Measurements from ENCODE around the gene TRPM3.
A peak's percentile ranks its signal among the peaks of the same experiment; 100 is the strongest.

The TRPM3 gene

DNA sequence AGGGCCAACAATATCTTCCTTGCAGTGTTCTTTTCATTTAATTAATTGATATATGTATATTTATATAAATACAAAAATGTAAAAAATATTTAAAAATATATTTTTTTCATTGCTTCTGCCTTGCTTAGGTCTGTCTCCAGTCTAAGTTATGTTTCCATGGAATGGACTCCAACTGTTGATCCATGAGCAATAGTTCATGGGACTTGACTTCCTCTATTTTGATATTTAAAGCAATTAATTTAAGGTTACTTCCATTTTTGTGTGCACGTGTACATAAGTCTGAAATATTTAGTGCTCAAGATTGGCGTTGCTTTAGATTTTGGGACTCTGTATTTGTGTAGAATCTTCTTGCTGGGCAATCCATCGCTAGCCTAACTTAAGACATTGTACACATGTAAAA lies 551.6 kb downstream of the TRPM3 start:
- DNase-seq: no peak

DNA sequence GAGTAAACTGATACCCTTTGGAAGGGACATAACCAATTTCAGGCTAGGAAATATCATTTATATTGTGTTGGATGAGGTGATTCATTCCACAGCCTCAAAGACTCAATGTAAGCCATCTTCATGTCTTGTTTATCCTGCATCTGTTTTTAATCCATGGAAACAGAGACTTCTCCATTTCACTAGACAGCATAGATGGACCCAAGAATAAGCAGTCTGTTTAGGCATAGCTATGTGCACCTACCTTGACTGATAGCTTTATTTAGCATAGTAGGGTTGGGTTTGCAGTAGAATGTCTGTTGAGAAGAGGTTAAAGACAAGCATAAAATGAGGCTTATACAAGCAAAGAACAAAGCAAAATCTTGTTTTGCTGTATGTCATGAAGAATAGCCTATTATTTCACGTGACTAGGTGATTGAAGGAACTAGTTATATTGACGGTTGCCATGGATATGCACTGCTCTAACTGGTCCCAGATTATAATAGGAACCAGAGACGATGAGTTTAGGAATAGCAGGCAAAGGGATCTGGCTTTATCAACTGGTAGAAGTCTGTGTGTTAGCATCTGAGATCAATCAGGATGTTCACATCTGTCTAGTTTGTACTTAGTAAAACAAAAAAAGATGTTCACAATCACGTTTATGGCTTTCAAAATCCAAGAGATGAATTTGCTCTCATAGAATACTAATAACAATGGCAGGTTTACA lies 552.2 kb downstream of the TRPM3 start:
- no peak for DNase-seq

GRCh38 chr9:70567511-70567910 lies 553.9 kb downstream of the TRPM3 start:
- no peak for DNase-seq

DNA sequence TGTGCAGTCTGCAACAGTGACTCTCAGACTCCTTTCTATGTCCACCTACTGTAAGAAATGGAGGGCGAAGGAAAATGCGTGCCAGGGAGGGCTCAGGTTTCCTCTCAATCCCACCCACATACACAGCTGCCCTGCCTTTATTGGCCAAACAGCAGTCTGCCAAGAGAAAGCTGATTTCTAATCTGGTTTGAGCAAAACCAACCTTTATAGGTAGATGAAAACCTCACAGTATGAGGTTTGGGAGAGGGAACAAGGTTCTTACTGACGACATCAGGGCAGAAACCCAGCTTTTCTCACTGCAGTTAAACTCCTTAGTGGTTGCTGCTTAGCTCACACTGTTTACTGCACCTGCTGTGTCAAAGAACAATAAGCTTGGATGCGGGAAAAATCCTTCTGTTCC lies 554.7 kb downstream of the TRPM3 start:
- no peak for DNase-seq

- no peak for DNase-seq
These were observed 555.4 kb downstream of the TRPM3 start for GRCh38 chr9:70566066-70566465.

DNA sequence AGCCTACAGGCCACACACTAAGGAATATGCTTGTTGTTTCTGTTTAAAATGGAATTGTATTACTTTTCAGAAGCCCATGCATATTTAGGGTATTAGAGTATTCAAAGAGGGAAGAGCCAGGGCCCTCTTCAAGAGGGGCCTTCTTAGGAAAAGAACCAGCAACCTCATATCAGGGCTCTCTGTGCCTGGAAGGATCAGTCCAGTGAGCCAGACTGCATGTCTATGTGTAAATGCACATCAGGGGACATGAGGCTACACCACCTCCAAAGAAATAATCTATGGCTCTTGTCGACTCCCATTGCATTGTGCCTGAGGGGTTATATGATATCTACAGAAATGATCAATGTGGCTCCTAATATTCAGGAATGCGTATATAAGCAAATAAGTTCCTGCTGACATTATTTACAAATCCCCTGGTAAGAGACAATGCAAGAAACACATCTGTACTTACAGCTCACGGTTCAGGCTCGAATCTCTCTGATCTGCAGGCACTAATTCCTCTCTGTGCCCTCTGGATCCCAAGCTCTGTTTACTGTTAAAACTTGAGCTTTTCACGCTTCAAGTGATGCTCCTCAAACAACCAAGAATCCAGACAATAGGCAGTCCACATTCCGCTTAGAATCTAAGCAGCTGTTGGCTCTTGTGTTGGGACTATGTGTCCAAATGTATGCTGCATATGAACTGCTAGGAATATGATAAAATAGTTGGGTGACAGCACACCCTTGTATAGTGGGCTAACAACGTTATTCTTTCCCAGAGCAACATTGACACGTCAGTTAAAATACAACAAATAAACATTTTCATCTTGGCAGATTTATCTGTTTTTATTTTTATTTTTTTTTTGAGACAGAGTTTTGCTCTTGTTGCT lies 556.7 kb downstream of the TRPM3 start:
- no peak for DNase-seq

GRCh38 chr9:70563431-70564204 lies 557.8 kb downstream of the TRPM3 start:
- peak; percentile 83 for DNase-seq

DNA sequence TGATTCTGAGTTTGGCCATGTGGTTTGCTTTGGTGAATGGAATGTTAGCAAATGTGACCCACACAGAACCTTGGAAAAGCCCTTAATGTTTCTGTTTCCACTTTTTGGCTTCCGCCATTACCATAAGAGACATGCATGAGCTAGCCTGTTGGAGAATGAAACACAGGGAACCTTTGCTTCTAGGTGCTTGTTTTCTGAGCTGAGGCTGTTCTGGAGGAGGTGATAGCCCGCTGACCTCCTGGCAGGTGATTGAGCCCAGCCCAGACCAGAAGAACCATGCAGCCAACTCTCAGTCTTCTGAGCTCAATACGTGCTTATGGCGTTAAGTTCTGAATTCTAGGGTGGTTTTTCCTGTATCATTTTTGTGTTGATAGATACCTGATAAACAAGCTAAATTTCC lies 558.4 kb downstream of the TRPM3 start:
- no peak for DNase-seq

GRCh38 chr9:70561786-70562395 lies 559.5 kb downstream of the TRPM3 start:
- DNase-seq: no peak

- DNase-seq: no peak
These were observed 560.3 kb downstream of the TRPM3 start for GRCh38 chr9:70561111-70561510.

GRCh38 chr9:70559102-70559501 lies 562.3 kb downstream of the TRPM3 start:
- no peak for DNase-seq

DNA sequence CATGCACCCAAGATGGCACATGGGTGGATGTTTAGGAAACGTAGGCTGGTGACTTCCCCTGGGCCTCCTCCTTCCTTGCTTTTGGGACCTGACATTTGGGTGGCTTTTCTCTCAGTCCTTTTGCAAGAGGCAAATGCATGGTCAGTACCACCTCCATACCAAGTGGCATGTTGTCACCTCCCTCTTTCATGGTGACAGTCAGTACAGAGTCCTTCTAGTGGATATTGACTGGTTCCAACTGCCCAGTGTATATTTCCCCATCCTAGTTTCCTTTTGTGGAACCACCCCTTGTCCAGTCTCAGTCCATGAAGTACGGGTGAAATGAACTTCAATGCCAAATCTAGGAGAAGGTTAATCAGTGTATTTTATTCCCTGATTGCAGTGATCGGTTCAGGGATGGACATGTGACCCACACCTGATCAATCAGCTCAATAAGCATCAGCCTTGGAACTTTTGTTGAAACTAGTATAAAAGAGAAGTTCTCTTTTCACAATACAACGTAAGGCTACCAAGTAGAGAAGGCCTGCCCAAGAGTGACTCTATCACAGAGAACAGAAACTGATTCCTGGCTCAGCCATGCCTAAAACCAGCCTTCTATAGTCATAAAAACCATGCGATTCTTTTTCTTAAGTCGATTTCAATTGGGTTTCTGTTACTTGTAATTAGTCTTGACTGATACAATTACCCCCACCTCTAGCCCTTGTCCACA lies 563.6 kb downstream of the TRPM3 start:
- no peak for DNase-seq

DNA sequence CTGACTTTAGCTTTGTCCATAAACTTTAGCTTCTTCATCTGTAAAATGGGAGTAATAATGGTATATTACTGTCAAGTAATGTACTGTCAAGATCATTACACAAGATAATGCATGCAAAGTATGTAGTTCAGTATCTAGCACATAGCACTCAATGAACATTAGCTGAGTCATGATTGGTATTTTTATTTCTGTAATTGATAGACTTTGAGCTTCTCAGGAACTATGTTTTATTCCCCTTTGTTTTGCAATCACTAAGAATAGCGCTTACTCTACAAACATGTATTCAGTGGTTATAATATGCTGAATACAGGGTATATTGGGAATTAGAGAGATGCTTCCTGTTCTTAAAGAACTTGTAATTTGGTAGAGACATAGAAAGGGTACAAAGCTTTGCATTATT lies 564.6 kb downstream of the TRPM3 start:
- peak; percentile 43 for DNase-seq

- no peak for DNase-seq
These were observed 566.5 kb downstream of the TRPM3 start for GRCh38 chr9:70554881-70555280.

DNA sequence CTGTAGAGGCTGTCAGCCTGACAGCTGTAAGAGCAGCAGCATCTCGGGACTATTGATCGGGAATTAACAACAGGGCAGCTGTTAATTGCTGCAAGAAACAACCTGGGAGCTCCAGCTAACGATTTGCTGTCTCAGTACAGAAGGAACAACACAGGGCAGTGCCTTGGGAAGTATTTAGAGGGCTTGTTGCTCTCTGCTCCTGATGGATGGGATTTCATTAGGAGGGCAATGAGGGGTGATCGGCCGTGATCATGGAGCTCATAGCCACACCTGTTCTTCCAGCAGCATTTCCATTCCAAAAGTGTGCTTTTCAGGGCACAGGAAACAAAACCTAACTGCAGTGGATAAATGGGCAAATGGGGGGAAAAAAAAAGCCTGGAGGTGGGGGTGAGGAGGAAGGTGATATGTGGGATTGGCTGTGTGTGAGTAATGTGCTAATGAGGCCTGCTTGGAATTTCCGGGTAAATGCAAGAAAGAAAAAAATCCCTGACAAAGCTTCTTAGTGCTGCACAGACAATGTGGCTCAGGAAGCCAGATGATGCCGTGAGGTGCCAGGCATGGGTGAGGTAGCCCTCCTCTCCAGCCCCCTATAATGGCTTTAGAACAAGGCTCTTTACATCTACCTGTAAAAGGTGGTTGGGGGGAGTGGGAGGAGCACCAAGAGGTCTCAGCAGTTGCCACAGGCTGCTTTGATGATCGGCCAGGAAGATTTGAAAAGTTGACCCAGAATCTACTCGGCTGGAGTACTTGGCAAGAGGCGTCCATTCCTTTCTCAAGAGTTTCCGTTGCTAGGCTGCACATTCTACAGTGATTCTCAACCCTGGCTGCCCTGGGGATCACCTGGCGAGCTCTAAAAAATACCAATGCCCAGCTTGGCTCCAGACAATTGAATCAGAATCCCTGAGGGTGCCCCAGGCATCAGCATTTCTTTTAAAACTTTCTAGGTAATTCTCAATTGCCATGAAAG lies 567.4 kb downstream of the TRPM3 start:
- peak; percentile 82 for DNase-seq

DNA sequence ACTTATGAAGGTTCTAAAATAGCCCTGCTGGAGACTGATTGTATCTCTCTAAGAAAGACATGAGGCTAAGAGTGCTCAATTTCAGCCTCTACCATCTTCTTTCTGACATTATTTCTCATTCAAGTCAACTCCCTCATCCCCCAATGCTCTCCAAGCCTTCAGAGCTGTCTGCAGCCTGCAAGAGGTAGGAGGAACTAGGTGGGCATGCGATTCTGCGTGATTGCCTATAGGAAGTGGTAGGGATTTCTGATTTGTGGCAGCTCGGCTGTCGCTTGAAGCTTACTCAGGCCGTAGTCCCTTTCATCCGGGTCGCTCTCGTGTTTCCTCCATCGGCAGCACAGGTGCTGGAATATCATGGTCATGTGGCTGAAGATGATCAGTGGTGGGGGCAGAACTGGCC lies 568.9 kb downstream of the TRPM3 start:
- no peak for DNase-seq

DNA sequence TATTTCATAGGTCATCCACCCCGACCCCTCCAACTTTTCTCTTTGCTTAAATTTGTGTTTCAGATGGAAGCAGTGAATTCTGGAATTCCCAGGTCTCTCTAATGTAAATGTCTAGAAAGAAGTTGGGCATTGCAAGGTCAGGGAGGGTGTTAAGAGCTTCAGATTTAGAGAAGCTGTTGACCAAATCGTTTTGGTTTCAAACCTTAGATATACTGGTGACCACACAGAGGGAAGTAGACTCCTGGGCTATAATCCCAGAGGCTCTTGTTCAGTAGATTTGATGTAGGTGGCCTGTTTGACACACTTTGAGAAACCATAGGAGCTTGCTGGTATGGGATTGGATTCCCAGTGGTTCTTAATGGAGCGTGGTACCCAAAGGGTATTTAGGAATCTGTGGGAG lies 569.6 kb downstream of the TRPM3 start:
- no peak for DNase-seq

DNA sequence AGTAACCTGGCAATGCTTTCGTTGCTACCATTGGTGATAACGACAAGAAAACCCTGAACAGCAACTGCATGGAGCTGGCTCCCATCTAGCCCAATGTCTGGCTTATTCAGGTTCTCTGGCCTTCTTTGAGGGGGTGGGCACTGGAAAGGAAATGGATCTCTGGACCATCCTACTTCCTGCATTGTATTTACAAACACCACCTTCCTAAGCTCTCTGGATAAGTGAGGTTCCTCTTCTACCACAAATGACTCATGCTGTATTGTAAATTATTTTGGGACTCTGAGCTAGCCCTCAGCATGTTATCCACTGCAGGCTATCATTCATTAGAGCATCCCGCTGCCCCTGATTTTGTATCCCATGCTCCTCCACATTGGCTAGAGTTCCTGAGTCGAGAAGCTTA lies 570.0 kb downstream of the TRPM3 start:
- peak; percentile 26 for DNase-seq

DNA sequence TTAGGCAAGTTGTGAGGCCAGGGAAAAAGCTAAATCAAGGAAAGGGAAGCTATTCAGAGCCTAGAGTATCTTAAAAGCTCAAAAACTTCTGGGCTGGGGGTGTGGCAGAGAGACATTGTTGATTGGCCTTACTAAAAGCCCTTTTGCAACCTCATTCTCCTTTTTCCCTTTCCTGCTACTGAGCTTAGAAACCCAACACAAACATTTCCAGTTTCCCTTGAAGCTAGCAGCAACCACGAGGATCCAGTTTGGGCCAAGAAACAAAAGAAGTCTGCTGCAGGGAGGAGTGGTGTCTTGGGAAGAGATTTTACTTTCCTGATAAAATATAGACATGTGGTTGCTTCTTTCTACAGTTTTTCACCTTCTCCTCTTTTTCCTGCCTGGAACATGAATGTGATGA lies 571.5 kb downstream of the TRPM3 start:
- no peak for DNase-seq

GRCh38 chr9:70542311-70542931 lies 579.0 kb downstream of the TRPM3 start:
- DNase-seq: no peak

GRCh38 chr9:70540016-70540415 lies 581.4 kb downstream of the TRPM3 start:
- DNase-seq: no peak

Data from fibroblast of skin of right biceps (primary cell).